C4-2B (cell line): ENCODE data around the gene CLSTN2.

Source experiments
- H3K27ac ChIP-seq: fragments of 450-650 bp; 2 replicates; pipeline ENCODE4 v1.5.1; 2017
- ZFX ChIP-seq: fragments of 450-650 bp; IDR thresholded peaks from 2 replicates; pipeline ENCODE4 v1.6.1; 2017
- TF ChIP-seq, protein P1 (sequence below): fragments of 450-650 bp; conservative IDR thresholded peaks from 2 replicates; pipeline ENCODE4 v1.5.1; 2017; ENCODE audit warnings: mild to moderate bottlenecking

Gene CLSTN2

DNA sequence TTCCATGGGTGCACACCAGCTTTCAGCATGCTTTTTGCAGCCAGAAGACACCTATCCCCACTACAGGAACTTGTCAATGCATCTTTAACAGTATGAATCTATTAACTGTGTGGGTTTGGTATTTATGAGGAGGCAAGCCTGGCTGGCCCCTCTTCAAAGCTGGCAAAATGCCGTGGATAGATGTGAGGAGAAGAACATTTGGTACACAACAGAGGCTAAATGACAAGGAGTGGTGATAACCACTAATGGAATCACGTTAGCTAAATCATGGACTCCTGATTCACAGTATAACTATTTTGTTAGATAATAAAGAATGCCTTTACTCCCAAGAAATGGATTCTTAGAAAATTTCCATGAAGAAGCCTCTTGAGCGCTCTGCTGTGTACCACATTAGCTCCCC lies 187.2 kb downstream of the CLSTN2 start:
- no peak for TF ChIP-seq ZFX
- TF ChIP-seq, protein P1, sequence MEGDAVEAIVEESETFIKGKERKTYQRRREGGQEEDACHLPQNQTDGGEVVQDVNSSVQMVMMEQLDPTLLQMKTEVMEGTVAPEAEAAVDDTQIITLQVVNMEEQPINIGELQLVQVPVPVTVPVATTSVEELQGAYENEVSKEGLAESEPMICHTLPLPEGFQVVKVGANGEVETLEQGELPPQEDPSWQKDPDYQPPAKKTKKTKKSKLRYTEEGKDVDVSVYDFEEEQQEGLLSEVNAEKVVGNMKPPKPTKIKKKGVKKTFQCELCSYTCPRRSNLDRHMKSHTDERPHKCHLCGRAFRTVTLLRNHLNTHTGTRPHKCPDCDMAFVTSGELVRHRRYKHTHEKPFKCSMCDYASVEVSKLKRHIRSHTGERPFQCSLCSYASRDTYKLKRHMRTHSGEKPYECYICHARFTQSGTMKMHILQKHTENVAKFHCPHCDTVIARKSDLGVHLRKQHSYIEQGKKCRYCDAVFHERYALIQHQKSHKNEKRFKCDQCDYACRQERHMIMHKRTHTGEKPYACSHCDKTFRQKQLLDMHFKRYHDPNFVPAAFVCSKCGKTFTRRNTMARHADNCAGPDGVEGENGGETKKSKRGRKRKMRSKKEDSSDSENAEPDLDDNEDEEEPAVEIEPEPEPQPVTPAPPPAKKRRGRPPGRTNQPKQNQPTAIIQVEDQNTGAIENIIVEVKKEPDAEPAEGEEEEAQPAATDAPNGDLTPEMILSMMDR = no peak

DNA sequence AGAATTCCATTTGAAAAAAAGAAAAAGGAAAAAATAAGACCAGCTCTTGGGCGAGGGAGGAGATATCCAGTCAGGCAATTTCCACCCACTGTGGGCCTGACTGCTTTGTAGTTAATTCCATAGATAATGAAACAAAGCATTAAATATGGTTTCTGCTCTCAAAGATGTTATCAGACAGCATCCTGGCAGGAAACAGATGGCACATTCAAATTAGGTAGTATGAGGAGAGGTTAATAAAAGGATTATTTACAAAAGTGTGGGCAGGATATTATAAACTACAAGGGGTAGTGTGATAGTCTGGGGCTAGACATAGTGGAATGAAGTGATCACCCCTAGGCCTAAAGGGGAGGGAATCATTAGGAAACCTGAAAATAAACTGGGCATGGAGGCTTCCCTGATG lies 193.2 kb downstream of the CLSTN2 start:
- H3K27ac ChIP-seq = no peak overlapping the region
- TF ChIP-seq, protein P1 = no peak
- TF ChIP-seq ZFX = no peak

More for the DNA sequence above, 187.2 kb downstream of the CLSTN2 start:
- H3K27ac ChIP-seq = no peak overlapping the region

DNA sequence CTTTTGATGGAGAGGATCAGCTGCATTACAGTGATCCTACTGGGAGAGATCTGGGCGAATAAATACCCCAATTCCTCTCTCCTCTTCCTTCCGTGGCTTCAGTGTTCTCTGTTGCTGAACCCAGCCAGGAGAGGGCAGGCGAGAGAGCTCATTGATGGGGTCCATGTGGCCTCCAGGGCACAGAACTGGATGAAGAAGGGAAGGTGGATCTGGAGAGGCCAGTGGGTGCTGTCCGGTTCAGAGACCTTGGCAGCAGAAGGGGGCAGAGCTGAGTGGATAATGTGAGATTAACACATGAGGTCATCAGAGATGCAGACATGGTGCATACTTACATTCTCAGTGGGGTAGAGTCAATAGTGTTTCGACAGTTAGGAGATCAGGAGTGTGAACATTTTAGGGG lies 193.6 kb downstream of the CLSTN2 start:
- H3K27ac ChIP-seq = no peak overlapping the region
- TF ChIP-seq ZFX = no peak
- TF ChIP-seq, protein P1 = peak; percentile 85

- H3K27ac ChIP-seq = no peak overlapping the region
- TF ChIP-seq, protein P1 = no peak
- TF ChIP-seq ZFX = no peak
Observed at GRCh38 chr3:140129768-140130284, 194.8 kb downstream of the CLSTN2 start.

- no peak for TF ChIP-seq ZFX
- TF ChIP-seq, protein P1 = no peak
- H3K27ac ChIP-seq = no peak overlapping the region
Observed at GRCh38 chr3:140131895-140132294, 196.9 kb downstream of the CLSTN2 start.

- H3K27ac ChIP-seq = no peak overlapping the region
- TF ChIP-seq ZFX = no peak
- TF ChIP-seq, protein P1 = no peak
Observed at GRCh38 chr3:140134231-140134965, 199.4 kb downstream of the CLSTN2 start.

- H3K27ac ChIP-seq = no peak overlapping the region
- no peak for TF ChIP-seq ZFX
- TF ChIP-seq, protein P1 = no peak
Observed at GRCh38 chr3:140135461-140135860, 200.5 kb downstream of the CLSTN2 start.
